SK-N-SH treated with all-trans-retinoic acid at 6 μM for 48 hours (cell line): ENCODE results near the gene GPC5.

Experiments used
- ARNTL ChIP-seq: fragments of 450-650 bp; formaldehyde crosslinking; IDR thresholded peaks from 2 replicates; pipeline ENCODE4 v1.5.0; 2020; ENCODE audit warnings: low read depth, mild to moderate bottlenecking, moderate library complexity, borderline replicate concordance
- ESRRG ChIP-seq: fragments of 250-450 bp; sonication (Bioruptor Pico); IDR thresholded peaks from 2 replicates; pipeline ENCODE4 v1.6.1; 2021; ENCODE audit warnings: mild to moderate bottlenecking
- PATZ1 ChIP-seq: fragments of 250-450 bp; sonication (Bioruptor Pico); IDR thresholded peaks from 2 replicates; pipeline ENCODE4 v1.8.0; 2020; ENCODE audit warnings: mild to moderate bottlenecking, moderate library complexity, borderline replicate concordance
- TOX ChIP-seq: fragments of 250-450 bp; sonication (Bioruptor Pico); IDR thresholded peaks from 2 replicates; pipeline ENCODE4 v1.8.0; 2021; ENCODE audit warnings: mild to moderate bottlenecking, moderate library complexity, borderline replicate concordance
- ZFP30 ChIP-seq: fragments of 450-650 bp; formaldehyde crosslinking; IDR thresholded peaks from 2 replicates; pipeline ENCODE4 v1.5.0; 2022; ENCODE audit warnings: mild to moderate bottlenecking, moderate library complexity
- ZNF70 ChIP-seq: fragments of 450-650 bp; formaldehyde crosslinking; IDR thresholded peaks from 2 replicates; pipeline ENCODE4 v1.5.0; 2020; ENCODE audit warnings: mild to moderate bottlenecking, moderate library complexity
- TF ChIP-seq, protein P1 (sequence below): fragments of 250-450 bp; sonication (Bioruptor Pico); IDR thresholded peaks from 2 replicates; pipeline ENCODE4 v1.5.1; 2021; ENCODE audit warnings: mild to moderate bottlenecking, moderate library complexity

DNA sequence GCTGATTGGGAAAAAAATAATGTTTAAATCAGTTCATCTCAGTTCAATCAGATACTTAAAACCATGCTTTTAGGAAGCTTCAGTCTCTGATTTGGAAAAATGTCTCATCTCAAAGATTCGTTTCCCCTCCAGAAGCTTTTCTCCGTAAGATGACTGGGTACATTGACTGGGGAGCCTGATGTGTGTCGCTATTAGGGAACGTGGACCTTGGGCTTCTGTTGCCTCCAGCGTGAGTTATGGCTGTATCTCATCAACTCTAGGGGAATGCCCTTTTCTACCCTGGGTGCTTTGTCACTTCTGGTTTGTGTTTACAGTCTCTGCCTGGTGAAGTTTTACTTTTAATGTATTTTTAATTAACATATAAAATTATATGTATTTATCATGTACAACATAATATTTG, 1192.7 kb downstream of the GPC5 start:
- TF ChIP-seq TOX (CRISPR knock-in tag) (no peak), PATZ1 (no peak), ZFP30 (CRISPR knock-in tag) (no peak), ARNTL (CRISPR knock-in tag) (no peak), ESRRG (no peak), ZNF70 (CRISPR knock-in tag) (no peak)
- TF ChIP-seq, protein P1, sequence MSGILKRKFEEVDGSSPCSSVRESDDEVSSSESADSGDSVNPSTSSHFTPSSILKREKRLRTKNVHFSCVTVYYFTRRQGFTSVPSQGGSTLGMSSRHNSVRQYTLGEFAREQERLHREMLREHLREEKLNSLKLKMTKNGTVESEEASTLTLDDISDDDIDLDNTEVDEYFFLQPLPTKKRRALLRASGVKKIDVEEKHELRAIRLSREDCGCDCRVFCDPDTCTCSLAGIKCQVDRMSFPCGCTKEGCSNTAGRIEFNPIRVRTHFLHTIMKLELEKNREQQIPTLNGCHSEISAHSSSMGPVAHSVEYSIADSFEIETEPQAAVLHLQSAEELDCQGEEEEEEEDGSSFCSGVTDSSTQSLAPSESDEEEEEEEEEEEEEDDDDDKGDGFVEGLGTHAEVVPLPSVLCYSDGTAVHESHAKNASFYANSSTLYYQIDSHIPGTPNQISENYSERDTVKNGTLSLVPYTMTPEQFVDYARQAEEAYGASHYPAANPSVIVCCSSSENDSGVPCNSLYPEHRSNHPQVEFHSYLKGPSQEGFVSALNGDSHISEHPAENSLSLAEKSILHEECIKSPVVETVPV = no peak
